Activated CD4-positive, alpha-beta T cell treated with anti-CD3 and anti-CD28 coated beads, Interleukin-2, amount 50 U/mL, for 24 hours (primary cell): ENCODE results near the gene SGCD.

ENCODE experiments used
- DNase-seq, 2 donors: peaks; one replicate each; pipeline ENCODE4 v3.0.0-alpha.2; 2020; ENCODE audit warnings: low read depth in 1 of 2, low spot score in 1 of 2

The SGCD gene

GRCh38 chr5:156451505-156451904, 124.5 kb downstream of the SGCD start:
- no peak for DNase-seq

DNA sequence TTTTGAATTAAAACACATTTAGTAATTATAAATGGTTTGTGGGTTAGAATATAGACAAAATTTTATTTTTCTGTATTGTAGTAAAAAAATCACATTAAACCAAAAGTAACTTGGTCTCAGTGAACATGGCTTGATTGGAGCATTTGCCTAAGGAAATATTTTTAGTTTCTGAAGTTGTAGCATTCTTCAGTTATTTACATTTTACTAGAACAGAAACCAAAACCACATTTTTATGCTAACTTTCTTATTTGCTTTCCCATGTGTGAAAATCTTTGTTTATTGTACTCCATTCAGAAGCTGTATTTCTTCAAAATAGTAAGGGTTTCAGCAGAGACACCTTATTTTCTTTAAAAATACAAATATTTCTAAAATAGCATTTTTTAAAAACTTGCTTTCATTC, 129.9 kb downstream of the SGCD start:
- DNase-seq, result no peak

- DNase-seq, result no peak
Measured at GRCh38 chr5:156459812-156460385, 132.9 kb downstream of the SGCD start.

DNA sequence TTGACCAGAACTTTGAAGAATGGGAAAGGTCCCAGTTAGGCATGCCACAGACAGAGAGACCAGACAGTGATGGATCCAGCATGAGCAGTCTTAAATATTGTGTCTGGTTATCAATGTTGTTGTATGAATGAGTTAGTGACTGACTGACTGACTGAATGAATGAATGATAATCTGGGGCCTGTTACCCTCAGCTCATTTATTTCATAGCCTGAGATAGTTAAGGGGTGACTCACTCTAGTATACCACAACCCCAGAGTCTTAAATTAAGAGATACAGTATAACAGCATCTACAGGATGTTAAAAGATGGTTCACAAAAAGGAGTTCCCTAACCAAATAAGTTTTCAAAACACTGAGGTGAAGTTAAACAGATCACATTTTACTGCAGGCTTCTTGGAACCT, 133.5 kb downstream of the SGCD start:
- DNase-seq, result no peak

- DNase-seq, result no peak
Measured at GRCh38 chr5:156466871-156467270, 139.9 kb downstream of the SGCD start.

DNA sequence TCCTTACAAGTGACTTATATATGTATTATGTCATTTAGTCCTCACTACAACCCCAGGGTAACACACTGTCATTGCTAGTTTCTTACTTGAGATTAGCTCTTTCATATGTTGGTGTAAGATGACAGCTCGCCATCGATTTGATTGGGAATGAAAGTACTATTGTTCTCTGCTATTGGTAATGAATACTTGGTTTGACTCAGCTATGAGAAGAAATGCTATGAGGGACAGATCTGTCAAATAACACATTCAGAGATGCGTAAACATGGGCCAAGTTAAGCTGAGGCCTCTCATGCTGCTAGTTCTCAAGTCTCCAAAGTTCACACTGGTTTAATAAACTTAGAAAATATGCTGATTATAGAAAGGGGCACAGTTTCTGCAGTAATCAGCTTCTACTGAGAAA, 142.7 kb downstream of the SGCD start:
- no peak for DNase-seq

DNA sequence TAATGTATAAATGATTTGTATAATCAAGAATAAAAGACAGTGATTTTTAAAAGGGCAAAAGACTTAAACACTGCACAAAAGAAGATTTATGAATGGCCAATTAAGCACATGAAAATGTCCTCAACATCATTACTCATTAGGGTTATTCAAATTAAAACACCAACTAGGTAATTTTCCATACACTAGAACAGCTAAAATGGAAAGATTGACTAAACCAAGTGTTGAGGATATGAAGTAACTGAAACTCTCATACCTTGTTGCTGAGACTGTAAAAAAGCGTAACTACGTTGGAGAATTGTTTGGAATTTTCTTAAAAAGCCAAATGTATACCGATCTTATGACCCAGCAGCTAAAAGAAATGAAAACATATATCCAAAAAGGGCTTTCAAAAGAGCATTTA, 144.9 kb downstream of the SGCD start:
- no peak for DNase-seq

DNA sequence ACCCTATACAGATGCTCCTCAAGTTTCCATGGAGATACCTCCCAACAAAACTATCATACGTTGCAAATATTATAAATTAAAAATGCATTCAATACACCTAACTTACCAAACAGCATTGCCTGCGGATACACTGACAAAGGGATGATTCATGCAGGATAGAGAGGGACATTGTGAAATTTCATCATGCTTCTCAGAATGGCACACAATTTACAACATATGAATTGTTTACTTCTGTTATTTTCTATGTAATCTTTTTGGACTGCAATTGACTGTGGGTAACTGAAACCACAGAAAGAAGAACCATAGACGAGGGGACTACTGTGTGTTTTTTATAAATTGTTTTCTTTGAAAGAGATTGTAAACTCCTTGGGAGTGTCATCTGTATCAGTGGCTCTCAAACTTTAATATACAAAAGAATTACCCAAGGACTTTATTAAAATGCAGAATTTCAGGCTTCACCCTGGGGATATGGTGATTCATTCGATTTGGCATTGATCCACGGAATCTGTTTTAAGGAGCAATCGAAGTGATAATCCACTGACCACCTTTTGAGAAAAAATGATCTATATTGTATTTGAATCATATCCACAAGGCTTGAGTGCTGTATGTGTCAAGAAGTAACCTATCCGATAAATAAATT, 146.4 kb downstream of the SGCD start:
- DNase-seq, result no peak

DNA sequence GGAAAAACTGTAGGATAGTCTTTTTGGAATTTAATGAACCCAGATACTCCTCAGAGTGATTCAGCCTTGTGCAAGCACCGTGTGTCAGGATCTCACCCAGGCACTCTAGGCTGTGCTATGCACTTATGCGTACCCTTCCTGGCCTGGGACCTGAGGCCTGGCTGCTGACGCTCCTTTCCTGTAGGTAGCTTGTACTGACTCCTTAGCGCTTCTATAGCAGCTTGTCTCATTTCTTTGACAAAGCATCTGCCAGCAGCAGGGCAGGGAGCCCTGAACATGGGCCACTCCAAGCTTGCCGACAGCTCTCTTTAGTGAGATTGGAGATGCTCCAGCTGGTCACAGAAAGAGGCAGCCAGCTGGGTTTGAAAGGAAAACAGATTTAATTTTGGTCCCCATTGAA, 147.3 kb downstream of the SGCD start:
- DNase-seq, result no peak

- no peak for DNase-seq
Measured at GRCh38 chr5:156475182-156476157, 148.5 kb downstream of the SGCD start.

DNA sequence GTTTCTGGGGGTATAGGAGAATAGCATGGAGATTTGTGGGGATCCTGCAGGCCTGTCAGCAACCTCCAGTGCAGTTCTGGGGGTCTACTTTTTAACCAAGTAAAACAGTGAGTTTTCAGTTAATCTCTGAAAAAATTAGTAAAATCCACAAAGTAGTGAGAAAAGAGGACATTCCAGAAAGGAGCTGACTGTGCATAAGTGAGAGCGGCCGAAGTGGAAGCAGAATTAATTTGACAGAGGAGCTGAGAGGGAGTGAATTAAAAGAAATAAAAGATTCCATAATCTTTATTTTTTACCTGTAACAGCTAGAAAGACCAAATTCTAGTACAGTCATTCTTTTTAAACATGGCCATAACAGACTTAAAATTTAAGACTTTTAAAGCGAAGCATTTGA, 149.2 kb downstream of the SGCD start:
- DNase-seq, result no peak

DNA sequence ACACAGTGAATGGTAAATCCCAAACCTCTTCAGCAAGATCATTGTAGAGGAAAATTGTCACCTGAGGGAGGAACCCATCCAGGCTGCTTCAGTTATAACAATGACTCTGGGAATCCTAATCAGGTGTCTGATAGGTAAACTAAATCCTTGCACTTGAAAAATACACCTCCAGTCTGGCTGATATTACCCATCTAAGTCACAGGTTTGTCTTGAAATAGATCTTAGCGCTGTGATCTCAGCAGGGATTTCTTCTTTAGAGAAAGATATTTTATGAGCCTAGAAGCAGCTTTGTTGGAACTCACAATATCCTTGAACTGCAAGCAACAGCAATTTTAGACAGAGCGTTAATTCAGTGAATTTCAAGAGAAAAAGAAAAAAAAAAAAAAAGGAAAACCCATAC, 149.7 kb downstream of the SGCD start:
- no peak for DNase-seq

DNA sequence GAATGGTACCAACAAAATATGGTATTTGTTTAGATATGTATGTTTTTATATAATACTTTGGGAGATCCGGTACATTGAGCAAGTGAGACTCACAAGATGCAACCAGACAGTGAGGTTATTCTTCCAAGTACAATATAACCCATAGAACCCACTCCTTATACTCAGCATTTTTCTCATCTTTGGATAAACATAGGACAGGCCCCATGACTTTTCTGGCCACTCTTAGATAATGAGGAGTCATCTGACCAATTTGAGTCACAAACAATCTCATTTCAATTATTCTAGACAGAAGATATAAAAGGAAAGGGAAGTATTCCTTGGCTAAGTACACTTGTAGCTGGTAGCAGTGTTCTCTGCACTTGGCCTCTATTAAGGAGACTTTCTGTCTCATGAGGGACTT, 150.2 kb downstream of the SGCD start:
- DNase-seq, result no peak

DNA sequence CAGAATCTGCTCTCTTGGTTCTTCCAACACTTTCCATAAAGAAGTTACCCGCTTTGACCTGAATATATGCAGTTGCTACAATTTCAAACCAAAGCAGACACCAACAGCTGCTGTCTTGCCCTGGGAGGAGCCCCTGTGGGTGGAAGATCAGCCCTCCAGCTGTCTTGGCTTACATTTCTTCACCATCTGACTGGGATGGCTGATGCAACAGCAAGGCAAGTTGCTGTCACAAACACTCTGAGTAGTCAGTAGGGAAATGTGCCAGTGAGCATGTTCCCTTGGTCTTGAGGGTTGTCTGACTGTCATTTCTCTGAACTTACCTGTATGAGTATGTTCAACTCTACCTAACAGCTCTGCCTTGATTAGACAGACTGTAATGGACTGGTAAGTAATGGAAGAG, 152.9 kb downstream of the SGCD start:
- DNase-seq, result no peak

DNA sequence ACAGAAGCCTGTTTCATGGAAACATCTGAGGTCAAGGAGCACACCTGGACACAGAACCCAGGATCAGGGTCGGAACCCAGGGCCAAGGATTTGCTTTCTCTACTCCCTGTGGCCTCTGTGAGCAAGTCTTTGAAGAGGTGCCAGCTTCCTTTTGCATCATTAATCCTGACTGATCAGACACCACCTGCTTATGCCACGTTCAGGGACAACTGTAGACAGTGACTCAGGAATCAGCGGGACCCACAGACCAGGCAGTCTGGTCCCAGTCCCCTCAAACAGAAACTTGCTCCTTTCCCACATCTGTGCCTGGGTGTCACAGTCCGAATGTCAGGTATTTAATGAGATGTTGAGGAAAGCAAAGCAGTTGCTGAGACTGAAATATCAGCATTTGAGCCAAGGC, 154.8 kb downstream of the SGCD start:
- DNase-seq, result no peak

DNA sequence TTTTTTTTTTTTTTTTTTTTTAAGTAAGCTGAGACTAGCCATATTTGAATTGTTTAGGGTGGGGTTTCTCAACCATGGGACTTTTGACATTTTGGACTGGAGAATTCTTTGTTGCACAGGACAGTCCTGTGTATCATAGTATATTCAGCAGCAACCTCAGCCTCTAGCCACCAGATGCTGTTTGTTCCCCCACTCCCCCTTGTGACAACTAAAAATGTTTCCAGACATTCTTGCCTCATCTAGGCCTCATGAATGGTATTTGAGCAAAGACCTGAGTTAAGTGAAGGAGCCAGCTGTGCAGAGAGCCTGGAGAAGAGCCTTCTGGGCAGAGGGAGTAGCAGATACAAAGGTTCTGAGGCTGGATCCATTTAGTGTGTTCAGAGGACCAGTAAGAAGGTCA, 155.9 kb downstream of the SGCD start:
- DNase-seq, result no peak

DNA sequence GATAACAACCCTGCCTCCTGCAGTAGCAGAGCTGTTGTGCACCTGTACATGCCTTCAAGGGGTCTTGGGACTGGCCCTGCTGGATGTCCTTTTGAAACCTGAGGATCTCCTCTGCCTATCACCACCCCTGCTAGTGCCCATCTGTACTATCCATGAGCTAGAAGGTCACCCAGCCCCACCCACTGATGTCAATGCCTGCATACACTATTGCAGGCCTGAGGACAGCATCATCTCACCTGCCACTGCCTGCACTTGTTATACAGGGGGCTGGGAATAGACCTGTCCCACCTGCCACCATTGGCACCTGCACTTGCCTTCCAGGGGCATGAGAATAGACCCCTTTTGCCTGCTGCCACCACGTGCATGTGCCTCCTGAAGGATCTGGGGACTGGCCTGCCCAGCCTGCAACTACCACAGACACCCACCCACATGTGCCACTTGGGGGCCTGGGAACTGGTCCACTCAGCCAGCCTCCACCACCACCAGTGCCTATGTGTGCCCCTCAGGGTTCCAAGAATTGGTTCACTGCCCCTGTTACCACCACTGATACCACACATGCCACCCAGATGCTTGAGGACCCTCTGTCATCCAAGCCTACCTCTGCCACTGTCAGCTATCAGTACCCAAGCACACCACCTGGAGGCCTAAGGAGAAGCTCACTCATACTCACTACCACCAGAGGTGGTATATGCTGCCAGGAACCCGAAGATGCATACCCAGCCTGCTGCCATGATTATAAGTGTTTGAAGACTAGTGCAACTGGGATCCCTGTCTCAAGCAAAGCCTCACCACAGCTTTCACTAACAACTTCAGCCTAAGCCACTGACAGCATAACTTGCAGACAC, 159.7 kb downstream of the SGCD start:
- DNase-seq, result no peak

GRCh38 chr5:156491766-156492165, 164.8 kb downstream of the SGCD start:
- DNase-seq, result no peak

- no peak for DNase-seq
Measured at GRCh38 chr5:156496291-156496690, 169.3 kb downstream of the SGCD start.

DNA sequence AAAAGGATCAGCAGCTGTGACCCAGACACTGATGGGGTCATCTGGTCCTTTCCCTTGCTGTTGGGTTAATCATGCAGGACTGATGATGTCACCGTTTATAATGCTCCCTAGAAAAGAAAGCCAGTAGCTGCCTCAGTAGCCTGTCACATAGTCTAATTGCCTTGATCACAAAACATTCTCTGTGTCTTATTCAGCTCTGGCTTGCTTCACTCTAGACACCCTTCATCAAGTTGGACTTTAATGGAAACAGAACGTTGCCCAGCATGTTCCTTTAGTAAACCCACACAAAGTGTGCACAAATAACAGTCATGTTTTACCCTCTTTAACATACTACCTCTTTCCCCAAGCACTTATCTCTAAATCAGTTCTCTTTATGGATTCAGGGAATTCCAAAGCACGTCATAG, 170.8 kb downstream of the SGCD start:
- no peak for DNase-seq

DNA sequence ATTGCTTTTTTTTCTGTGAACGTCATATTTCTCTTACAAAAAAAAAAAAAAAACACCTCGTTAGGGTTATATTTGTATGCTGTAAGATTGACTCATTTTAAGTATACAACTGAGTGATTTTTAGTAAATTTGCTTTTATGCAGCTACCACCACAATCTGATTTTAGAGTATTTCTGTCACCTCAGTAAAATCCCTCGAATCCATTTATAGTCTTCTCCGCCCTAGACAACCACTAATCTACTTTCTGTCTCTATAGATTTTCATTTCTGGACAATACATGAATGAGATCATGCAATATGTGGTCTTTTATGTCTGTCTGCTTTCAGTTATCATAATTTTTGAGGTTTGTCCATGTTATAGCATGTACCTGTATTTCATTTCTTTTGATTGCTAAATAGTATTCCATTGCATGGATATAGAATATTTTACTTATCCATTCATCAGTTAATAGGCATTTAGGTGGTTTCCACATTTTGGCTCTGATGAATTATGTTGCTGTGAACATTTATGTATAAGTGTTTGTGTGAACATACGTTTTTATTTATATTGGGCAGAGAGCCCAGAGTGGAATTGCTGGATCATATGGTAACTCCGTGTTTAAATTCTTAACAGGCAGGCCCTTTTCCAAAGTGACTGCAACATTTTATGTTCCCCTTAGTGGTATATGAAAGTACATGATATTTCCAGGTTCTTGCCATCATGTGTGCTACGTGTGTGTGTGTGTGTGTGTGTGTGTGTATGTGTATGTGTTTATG, 171.4 kb downstream of the SGCD start:
- DNase-seq, result no peak
